GM23338 (cell line): ENCODE results near the gene CDH4. TPM values are rescaled to one million over a fixed set of nuclear protein-coding genes. Genes with fewer than 3 reads are reported as not detected.

Experiments
- ATAC-seq: fragments of 200-7000 bp; cut with Tn5 transposase; 3 replicates; pipeline ENCODE4 v1.9.1; 2020
- DNase-seq: peaks from one replicate; pipeline ENCODE4 v3.0.0-alpha.2; 2015; ENCODE audit warnings: low spot score
- H2AFZ ChIP-seq: fragments of 200-600 bp; sonication (generic); 2 replicates; pipeline ENCODE4 v1.8.0; 2016; ENCODE audit warnings: antibody characterized with exemption, mild to moderate bottlenecking, moderate library complexity
- H3F3A ChIP-seq: fragments of 200-600 bp; sonication (generic); replicated peaks from 2 replicates; pipeline ENCODE4 v1.8.0; 2017; ENCODE audit warnings: antibody characterized with exemption, mixed run types, low read depth
- H3K27ac ChIP-seq: fragments of 200-600 bp; sonication (generic); 2 replicates; pipeline ENCODE4 v1.6.1; 2016; ENCODE audit warnings: low read depth
- H3K27me3 ChIP-seq: fragments of 200-600 bp; sonication (generic); 2 replicates; pipeline ENCODE4 v1.8.0; 2016; ENCODE audit warnings: mild to moderate bottlenecking, mixed run types, moderate library complexity; ENCODE audit not compliant: insufficient read depth
- H3K36me3 ChIP-seq: fragments of 200-600 bp; sonication (generic); 2 replicates; pipeline ENCODE4 v1.8.0; 2016; ENCODE audit warnings: mild to moderate bottlenecking; ENCODE audit not compliant: insufficient read depth
- H3K4me1 ChIP-seq: fragments of 200-600 bp; sonication (generic); 2 replicates; pipeline ENCODE4 v1.8.0; 2016; ENCODE audit warnings: mild to moderate bottlenecking, moderate library complexity; ENCODE audit not compliant: insufficient read depth
- H3K4me2 ChIP-seq: fragments of 200-600 bp; sonication (generic); 2 replicates; pipeline ENCODE4 v1.7.1; 2017; ENCODE audit warnings: mixed run types
- H3K4me3 ChIP-seq: fragments of 200-600 bp; sonication (generic); 2 replicates; pipeline ENCODE4 v1.6.1; 2016; ENCODE audit warnings: mixed run types
- H3K79me2 ChIP-seq: fragments of 200-600 bp; sonication (generic); replicated peaks from 2 replicates; pipeline ENCODE4 v1.8.0; 2017; ENCODE audit warnings: mild to moderate bottlenecking; ENCODE audit not compliant: insufficient read depth
- H3K9me2 ChIP-seq: fragments of 200-600 bp; sonication (generic); 2 replicates; pipeline ENCODE4 v1.8.0; 2017; ENCODE audit not compliant: insufficient read depth
- H4K20me1 ChIP-seq: fragments of 200-600 bp; sonication (generic); replicated peaks from 2 replicates; pipeline ENCODE4 v1.8.0; 2017; ENCODE audit warnings: mild to moderate bottlenecking; ENCODE audit not compliant: insufficient read depth
- H3K27ac Mint-ChIP-seq: 2 replicates; pipeline ENCODE4 v1.8.0; 2020; ENCODE audit warnings: inconsistent platforms, mild to moderate bottlenecking, moderate library complexity, mixed read lengths
- H3K27me3 Mint-ChIP-seq: 3 replicates; pipeline ENCODE4 v1.8.0; 2022; ENCODE audit warnings: low read depth, mild to moderate bottlenecking, moderate library complexity, mixed read lengths, inconsistent platforms; ENCODE audit not compliant: insufficient read depth, poor library complexity
- H3K36me3 Mint-ChIP-seq: 3 replicates; pipeline ENCODE4 v1.8.0; 2021; ENCODE audit warnings: low read depth, mild to moderate bottlenecking, inconsistent platforms, moderate library complexity, mixed read lengths
- H3K4me1 Mint-ChIP-seq: 3 replicates; pipeline ENCODE4 v1.8.0; 2020; ENCODE audit warnings: mild to moderate bottlenecking, inconsistent platforms, mixed read lengths
- H3K4me3 Mint-ChIP-seq: 3 replicates; pipeline ENCODE4 v1.8.0; 2021; ENCODE audit warnings: moderate library complexity, mild to moderate bottlenecking, inconsistent platforms, mixed read lengths
- H3K9me3 Mint-ChIP-seq: 3 replicates; pipeline ENCODE4 v1.8.0; 2020; ENCODE audit warnings: moderate library complexity, mild to moderate bottlenecking, inconsistent platforms, mixed read lengths
- CREB1 ChIP-seq: fragments of 250-450 bp; sonication (Bioruptor Pico); IDR thresholded peaks from 2 replicates; pipeline ENCODE4 v1.5.0; 2020; ENCODE audit warnings: low read depth, mild to moderate bottlenecking, moderate library complexity
- ETS1 ChIP-seq: IDR thresholded peaks from 2 replicates; pipeline ENCODE4 v1.6.1; 2016; ENCODE audit warnings: antibody characterized with exemption
- JUNB ChIP-seq: IDR thresholded peaks from one replicate; pipeline ENCODE4 v1.6.1; 2016; ENCODE audit warnings: antibody characterized with exemption; ENCODE audit not compliant: unreplicated experiment
- NANOG ChIP-seq: IDR thresholded peaks from 2 replicates; pipeline ENCODE4 v1.6.1; 2016; ENCODE audit warnings: antibody characterized with exemption, borderline replicate concordance
- STAT1 ChIP-seq: IDR thresholded peaks from one replicate; pipeline ENCODE4 v1.6.1; 2016; ENCODE audit warnings: antibody characterized with exemption; ENCODE audit not compliant: unreplicated experiment
- ZNF114 ChIP-seq: fragments of 250-450 bp; sonication (Bioruptor Pico); IDR thresholded peaks from 2 replicates; pipeline ENCODE4 v1.5.0; 2020; ENCODE audit warnings: mild to moderate bottlenecking, moderate library complexity
- ZNF331 ChIP-seq: fragments of 250-450 bp; sonication (Bioruptor Pico); IDR thresholded peaks from 2 replicates; pipeline ENCODE4 v1.5.0; 2020; ENCODE audit warnings: low read depth, mild to moderate bottlenecking, moderate library complexity
- polyA plus RNA-seq: library from polyadenylated mRNA; unstranded; fragments of >200 nt; fragmentation: Nextera tagmentation; extraction: Ambion mirVana; gene quantifications from 2 replicates; pipeline ENCODE4 v1.2.1, GENCODE V29; 2016
- total RNA-seq: library from RNA; depleted of rRNA; stranded (reverse); fragments of >200 nt; shearing (Covaris generic); gene quantifications from 2 replicates; pipeline ENCODE4 v1.2.3, GENCODE V29; 2014
- TF ChIP-seq, protein P1 (sequence below): fragments of 250-450 bp; sonication (Bioruptor Pico); IDR thresholded peaks from 2 replicates; pipeline ENCODE4 v1.5.0; 2020; ENCODE audit warnings: mild to moderate bottlenecking, moderate library complexity

The CDH4 gene
- total and polyA plus RNA-seq, 2 experiments from 2014 or later = 1.2 to 4.2 TPM

DNA sequence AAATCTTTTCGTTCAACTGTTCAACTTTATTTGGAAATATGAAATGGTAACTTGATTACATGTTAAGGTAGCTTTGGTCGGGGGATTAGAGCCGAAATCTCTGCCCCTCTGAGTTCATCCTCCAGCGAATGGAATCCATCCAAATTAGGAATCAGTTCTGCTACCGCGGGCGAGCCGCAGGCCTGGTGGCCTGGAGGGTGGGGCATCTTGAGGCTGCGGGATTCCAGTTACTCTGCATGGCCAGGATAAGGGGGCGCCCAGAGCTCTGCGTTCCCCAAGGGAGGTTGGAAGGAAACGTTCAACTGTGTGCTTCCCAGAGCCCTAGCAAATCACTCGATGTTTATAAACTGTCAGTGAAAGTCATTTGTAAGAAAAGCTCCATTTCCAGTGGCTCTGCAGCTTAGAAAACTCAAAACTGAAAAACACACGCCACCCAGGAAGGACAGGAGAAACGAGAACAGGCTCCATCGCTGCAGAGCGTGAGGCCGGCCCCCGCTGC, 551.4 kb downstream of the CDH4 start:
- no peaks in the 10 kb centered on the region for H3K9me2 ChIP-seq
- H3K4me1 ChIP-seq = no peaks in the 10 kb centered on the region
- H3K36me3 Mint-ChIP-seq = no peaks in the 10 kb centered on the region
- no peak overlapping the region for H3K27ac Mint-ChIP-seq
- no peak overlapping the region for H3K4me2 ChIP-seq
- no peak overlapping the region for H3K27ac ChIP-seq
- no peaks in the 10 kb centered on the region for H3K36me3 ChIP-seq
- peaks cover 11% of the 10 kb centered on the region; the same call in 2 of the 3 replicates for H3K4me1 Mint-ChIP-seq
- ATAC-seq (peak; percentile 76), DNase-seq (no peak)
- H3K9me3 Mint-ChIP-seq = no peaks in the 10 kb centered on the region
- peaks cover 19% of the 10 kb centered on the region for H3K27me3 Mint-ChIP-seq
- H3K79me2 ChIP-seq = no peaks in the 10 kb centered on the region
- H3K27me3 ChIP-seq = no peaks in the 10 kb centered on the region
- H3K4me3 Mint-ChIP-seq = no peak overlapping the region
- no peak overlapping the region for H3K4me3 ChIP-seq
- no peaks in the 10 kb centered on the region for H3F3A ChIP-seq
- no peak overlapping the region for H2AFZ ChIP-seq
- TF ChIP-seq, protein P1, sequence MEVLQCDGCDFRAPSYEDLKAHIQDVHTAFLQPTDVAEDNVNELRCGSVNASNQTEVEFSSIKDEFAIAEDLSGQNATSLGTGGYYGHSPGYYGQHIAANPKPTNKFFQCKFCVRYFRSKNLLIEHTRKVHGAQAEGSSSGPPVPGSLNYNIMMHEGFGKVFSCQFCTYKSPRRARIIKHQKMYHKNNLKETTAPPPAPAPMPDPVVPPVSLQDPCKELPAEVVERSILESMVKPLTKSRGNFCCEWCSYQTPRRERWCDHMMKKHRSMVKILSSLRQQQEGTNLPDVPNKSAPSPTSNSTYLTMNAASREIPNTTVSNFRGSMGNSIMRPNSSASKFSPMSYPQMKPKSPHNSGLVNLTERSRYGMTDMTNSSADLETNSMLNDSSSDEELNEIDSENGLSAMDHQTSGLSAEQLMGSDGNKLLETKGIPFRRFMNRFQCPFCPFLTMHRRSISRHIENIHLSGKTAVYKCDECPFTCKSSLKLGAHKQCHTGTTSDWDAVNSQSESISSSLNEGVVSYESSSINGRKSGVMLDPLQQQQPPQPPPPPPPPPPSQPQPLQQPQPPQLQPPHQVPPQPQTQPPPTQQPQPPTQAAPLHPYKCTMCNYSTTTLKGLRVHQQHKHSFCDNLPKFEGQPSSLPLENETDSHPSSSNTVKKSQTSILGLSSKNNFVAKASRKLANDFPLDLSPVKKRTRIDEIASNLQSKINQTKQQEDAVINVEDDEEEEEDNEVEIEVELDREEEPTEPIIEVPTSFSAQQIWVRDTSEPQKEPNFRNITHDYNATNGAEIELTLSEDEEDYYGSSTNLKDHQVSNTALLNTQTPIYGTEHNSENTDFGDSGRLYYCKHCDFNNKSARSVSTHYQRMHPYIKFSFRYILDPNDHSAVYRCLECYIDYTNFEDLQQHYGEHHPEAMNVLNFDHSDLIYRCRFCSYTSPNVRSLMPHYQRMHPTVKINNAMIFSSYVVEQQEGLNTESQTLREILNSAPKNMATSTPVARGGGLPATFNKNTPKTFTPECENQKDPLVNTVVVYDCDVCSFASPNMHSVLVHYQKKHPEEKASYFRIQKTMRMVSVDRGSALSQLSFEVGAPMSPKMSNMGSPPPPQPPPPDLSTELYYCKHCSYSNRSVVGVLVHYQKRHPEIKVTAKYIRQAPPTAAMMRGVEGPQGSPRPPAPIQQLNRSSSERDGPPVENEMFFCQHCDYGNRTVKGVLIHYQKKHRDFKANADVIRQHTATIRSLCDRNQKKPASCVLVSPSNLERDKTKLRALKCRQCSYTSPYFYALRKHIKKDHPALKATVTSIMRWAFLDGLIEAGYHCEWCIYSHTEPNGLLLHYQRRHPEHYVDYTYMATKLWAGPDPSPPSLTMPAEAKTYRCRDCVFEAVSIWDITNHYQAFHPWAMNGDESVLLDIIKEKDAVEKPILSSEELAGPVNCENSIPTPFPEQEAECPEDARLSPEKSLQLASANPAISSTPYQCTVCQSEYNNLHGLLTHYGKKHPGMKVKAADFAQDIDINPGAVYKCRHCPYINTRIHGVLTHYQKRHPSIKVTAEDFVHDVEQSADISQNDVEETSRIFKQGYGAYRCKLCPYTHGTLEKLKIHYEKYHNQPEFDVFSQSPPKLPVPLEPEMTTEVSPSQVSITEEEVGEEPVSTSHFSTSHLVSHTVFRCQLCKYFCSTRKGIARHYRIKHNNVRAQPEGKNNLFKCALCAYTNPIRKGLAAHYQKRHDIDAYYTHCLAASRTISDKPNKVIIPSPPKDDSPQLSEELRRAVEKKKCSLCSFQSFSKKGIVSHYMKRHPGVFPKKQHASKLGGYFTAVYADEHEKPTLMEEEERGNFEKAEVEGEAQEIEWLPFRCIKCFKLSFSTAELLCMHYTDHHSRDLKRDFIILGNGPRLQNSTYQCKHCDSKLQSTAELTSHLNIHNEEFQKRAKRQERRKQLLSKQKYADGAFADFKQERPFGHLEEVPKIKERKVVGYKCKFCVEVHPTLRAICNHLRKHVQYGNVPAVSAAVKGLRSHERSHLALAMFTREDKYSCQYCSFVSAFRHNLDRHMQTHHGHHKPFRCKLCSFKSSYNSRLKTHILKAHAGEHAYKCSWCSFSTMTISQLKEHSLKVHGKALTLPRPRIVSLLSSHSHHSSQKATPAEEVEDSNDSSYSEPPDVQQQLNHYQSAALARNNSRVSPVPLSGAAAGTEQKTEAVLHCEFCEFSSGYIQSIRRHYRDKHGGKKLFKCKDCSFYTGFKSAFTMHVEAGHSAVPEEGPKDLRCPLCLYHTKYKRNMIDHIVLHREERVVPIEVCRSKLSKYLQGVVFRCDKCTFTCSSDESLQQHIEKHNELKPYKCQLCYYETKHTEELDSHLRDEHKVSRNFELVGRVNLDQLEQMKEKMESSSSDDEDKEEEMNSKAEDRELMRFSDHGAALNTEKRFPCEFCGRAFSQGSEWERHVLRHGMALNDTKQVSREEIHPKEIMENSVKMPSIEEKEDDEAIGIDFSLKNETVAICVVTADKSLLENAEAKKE = no peak
- no peak for TF ChIP-seq ZNF331 (CRISPR knock-in tag)
- no peak for TF ChIP-seq ETS1
- TF ChIP-seq JUNB = no peak
- no peak for TF ChIP-seq NANOG
- TF ChIP-seq CREB1 (CRISPR knock-in tag) = no peak
- TF ChIP-seq STAT1 = no peak
- TF ChIP-seq ZNF114 = no peak
- H4K20me1 ChIP-seq = no peaks in the 10 kb centered on the region
